ENCODE data around the gene HPCAL1. TPM values are rescaled to one million over a fixed set of nuclear protein-coding genes. Genes with fewer than 3 reads are reported as not detected.

Gene HPCAL1
- total and polyA plus RNA-seq, 2 of the 4 experiments (the other 2 are of a cell fraction), result 8.2 to 33.7 TPM

DNA sequence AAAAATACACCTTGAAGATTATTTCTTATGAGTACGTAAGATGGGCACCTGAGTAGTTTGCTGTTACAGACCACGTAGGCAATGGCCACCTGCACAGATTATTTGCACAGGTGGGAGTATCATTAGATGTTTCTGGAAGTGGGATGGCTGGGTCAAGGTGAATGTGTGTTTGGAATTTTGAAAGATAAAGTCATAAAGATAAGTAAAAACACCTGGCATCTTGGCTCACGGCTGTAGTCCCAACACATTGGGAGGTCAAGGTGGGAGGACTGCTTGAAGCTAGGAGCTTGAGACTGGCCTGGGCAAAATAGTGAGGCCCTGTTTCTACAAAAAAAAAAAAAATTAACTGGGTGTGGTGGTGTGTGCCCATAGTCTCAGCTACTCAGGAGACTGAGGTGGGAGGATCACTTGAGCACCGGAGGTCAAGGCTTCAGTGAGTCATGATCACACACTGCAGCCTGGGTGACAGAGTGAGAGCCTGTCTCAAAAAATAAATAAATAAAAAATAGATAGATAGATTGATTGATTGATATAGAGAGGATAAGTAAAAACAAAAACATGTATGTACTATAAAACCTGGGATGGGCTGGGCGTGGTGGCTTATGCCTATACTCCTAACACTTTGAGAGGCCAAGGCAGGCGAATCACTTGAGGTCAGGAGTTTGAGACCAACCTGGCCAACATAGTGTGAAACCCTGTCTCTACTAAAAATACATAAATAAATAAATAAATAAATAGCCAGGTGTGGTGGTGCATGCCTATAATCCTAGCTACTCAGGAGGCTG, 115.0 kb downstream of the HPCAL1 start:
- Histone ChIP-seq H3K14ac (replicated peaks; ENCODE audit: low read depth, low read length) (no peak overlapping the region), H3K9me1 (ENCODE audit: insufficient read depth, low read length) (peaks cover 10% of the 10 kb centered on the region; the same call in 1 of the 2 replicates), H3K4me2 (ENCODE audit: low read depth, low read length) (no peak overlapping the region), H2AFZ (replicated peaks; ENCODE audit: low read length, poor library complexity) (no peak overlapping the region), H4K20me1 (ENCODE audit: insufficient read depth, low read length) (peaks cover 9% of the 10 kb centered on the region; the same call in 1 of the 2 replicates), H3K27me3 (ENCODE audit: control insufficient read depth, insufficient read depth, low read length) (no peaks in the 10 kb centered on the region), H3K4me1 (ENCODE audit: control insufficient read depth, insufficient read depth, low read length) (peaks cover 4% of the 10 kb centered on the region; the same call in 1 of the 2 replicates), H3K9me3 (ENCODE audit: control insufficient read depth, insufficient read depth, low read length) (no peaks in the 10 kb centered on the region), H2BK120ac (ENCODE audit: low read depth, low read length) (no peak overlapping the region), H3K4me3 (ENCODE audit: insufficient read depth, low read depth, low read length) (no peak overlapping the region), H3K36me3 (ENCODE audit: control insufficient read depth, insufficient read depth, low read length) (0 out of 2 replicates have a peak, but pooled peaks cover 3% of the 10 kb centered on the region), H2AK9ac (replicated peaks; ENCODE audit: low read depth, low read length, poor library complexity) (no peak overlapping the region), H3K79me1 (ENCODE audit: low read depth in 1 of 2, low read length in 2 of 2) (peaks cover 0 to 10% of the 10 kb centered on the region in 2 experiments; a peak in 1 of 4 replicates), H4K8ac (ENCODE audit: low read depth in 2 of 2, low read length in 2 of 2) (no peak overlapping the region), H3K27ac (ENCODE audit: insufficient read depth, low read length) (no peak overlapping the region), H2BK15ac (ENCODE audit: low read depth, low read length) (no peak overlapping the region), H3K56ac (ENCODE audit: extremely low read depth, insufficient read depth, low read length) (no peak overlapping the region), H2AK5ac (ENCODE audit: low read depth, low read length) (no peak overlapping the region), H3K23ac (ENCODE audit: low read depth, low read length) (no peak overlapping the region), H4K91ac (ENCODE audit: insufficient read depth, low read depth, low read length) (no peak overlapping the region), H4K5ac (ENCODE audit: low read depth, low read length) (no peak overlapping the region), H2BK20ac (ENCODE audit: low read depth, low read length) (no peak overlapping the region), H3K4ac (ENCODE audit: low read depth, low read length) (no peak overlapping the region), H3K18ac (ENCODE audit: low read depth, low read length) (no peak overlapping the region), H3K9ac (ENCODE audit: low read depth, low read length) (no peak overlapping the region), H2BK5ac (ENCODE audit: low read depth, low read length, poor library complexity, severe bottlenecking) (no peak overlapping the region)
- CTCF ChIA-PET, result interaction anchor here (0.6 to 1.2 kb wide), 2 partner anchors 9 to 22 kb away, joined by 3 to 7 read pairs; no protein-coding TSS in a partner anchor
- POLR2A ChIA-PET (ENCODE audit: unreplicated experiment), result no interaction called here
- dilution Hi-C loops (cut with HindIII; ENCODE audit: low sequenced_read_pairs, unreplicated experiment), result no loop called here
- WGBS, 2 experiments (ENCODE audit: extremely low coverage in 2 of 2, insufficient read length in 1 of 2), result 100% methylated on average over 1 of the region's 6 CpGs; no CpG with 5 or more reads in 1 of the 2 experiments
- no peak for ATAC-seq (ENCODE audit: low read depth)
- TF ChIP-seq MXI1 (IDR thresholded peaks at IDR 0.05; ENCODE audit: borderline replicate concordance, low read depth, low read length) (no peak), NFE2L2 (IDR thresholded peaks at IDR 0.05; ENCODE audit: low read depth, low read length) (no peak), RAD21 (IDR thresholded peaks at IDR 0.05; ENCODE audit: low read length) (no peak), RFX5 (IDR thresholded peaks at IDR 0.05; ENCODE audit: low read depth, low read length) (no peak), SMC3 (IDR thresholded peaks at IDR 0.05; ENCODE audit: low read depth, low read length) (no peak), RCOR1 (IDR thresholded peaks at IDR 0.05; ENCODE audit: insufficient replicate concordance, low read length) (no peak), MAFK (IDR thresholded peaks at IDR 0.05; ENCODE audit: low read depth, low read length) (no peak), MAZ (IDR thresholded peaks at IDR 0.05; ENCODE audit: borderline replicate concordance, low read depth, low read length) (no peak), BHLHE40 (IDR thresholded peaks at IDR 0.05; ENCODE audit: low read depth, low read length) (no peak), FOS (IDR thresholded peaks at IDR 0.05; ENCODE audit: low read depth, low read length) (no peak)
- TF ChIP-seq, protein P1, sequence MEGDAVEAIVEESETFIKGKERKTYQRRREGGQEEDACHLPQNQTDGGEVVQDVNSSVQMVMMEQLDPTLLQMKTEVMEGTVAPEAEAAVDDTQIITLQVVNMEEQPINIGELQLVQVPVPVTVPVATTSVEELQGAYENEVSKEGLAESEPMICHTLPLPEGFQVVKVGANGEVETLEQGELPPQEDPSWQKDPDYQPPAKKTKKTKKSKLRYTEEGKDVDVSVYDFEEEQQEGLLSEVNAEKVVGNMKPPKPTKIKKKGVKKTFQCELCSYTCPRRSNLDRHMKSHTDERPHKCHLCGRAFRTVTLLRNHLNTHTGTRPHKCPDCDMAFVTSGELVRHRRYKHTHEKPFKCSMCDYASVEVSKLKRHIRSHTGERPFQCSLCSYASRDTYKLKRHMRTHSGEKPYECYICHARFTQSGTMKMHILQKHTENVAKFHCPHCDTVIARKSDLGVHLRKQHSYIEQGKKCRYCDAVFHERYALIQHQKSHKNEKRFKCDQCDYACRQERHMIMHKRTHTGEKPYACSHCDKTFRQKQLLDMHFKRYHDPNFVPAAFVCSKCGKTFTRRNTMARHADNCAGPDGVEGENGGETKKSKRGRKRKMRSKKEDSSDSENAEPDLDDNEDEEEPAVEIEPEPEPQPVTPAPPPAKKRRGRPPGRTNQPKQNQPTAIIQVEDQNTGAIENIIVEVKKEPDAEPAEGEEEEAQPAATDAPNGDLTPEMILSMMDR (conservative IDR thresholded peaks at IDR 0.05; ENCODE audit: low read depth, low read length), result no peak
- TF ChIP-seq, protein P2, sequence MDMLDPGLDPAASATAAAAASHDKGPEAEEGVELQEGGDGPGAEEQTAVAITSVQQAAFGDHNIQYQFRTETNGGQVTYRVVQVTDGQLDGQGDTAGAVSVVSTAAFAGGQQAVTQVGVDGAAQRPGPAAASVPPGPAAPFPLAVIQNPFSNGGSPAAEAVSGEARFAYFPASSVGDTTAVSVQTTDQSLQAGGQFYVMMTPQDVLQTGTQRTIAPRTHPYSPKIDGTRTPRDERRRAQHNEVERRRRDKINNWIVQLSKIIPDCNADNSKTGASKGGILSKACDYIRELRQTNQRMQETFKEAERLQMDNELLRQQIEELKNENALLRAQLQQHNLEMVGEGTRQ (IDR thresholded peaks at IDR 0.05; ENCODE audit: low read depth, low read length), result no peak
- TF ChIP-seq, protein P3, sequence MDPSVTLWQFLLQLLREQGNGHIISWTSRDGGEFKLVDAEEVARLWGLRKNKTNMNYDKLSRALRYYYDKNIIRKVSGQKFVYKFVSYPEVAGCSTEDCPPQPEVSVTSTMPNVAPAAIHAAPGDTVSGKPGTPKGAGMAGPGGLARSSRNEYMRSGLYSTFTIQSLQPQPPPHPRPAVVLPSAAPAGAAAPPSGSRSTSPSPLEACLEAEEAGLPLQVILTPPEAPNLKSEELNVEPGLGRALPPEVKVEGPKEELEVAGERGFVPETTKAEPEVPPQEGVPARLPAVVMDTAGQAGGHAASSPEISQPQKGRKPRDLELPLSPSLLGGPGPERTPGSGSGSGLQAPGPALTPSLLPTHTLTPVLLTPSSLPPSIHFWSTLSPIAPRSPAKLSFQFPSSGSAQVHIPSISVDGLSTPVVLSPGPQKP (IDR thresholded peaks at IDR 0.05; ENCODE audit: borderline replicate concordance, low read depth, low read length), result no peak
- DNase-seq, result no peak
- in situ Hi-C loops (cut with MboI; ENCODE audit: low sequenced_read_pairs), result no loop called here
- intact Hi-C loops (cut with micrococcal nuclease), result no loop called here
- BruUV-seq (replicated peaks), result no TSS peak
